ENCODE measurements around the gene ZFAND6. TPM values are rescaled to one million over a fixed set of nuclear protein-coding genes. Genes with fewer than 3 reads are reported as not detected.
"Not testable (repeated sequence)": the region's sequence is repeated elsewhere in the genome, so short reads cannot be mapped to it uniquely, and the experiment has no call there.

Gene ZFAND6
- total RNA-seq, 1 donor from 2014 or later, result 164 TPM

GRCh38 chr15:80107204-80107603, 47.7 kb downstream of the ZFAND6 start:
- H3K4me1 ChIP-seq (ENCODE audit: control insufficient read depth in 3 of 3, insufficient read depth in 3 of 3, low read length in 3 of 3), result peaks cover 12 to 18% (median 18%) of the 10 kb centered on the region in 3 donors
- no peaks in the 10 kb centered on the region for H3K27me3 ChIP-seq (ENCODE audit: control insufficient read depth in 3 of 3, insufficient read depth in 3 of 3, low read length in 3 of 3)
- H3K9ac ChIP-seq (ENCODE audit: low read depth in 1 of 3, low read length in 3 of 3), result no peak overlapping the region
- no peak overlapping the region for H3K4me3 ChIP-seq (ENCODE audit: low read length in 3 of 3)
- no peak overlapping the region for H3K27ac ChIP-seq (ENCODE audit: low read depth, low read length)
- H3K9me3 ChIP-seq (ENCODE audit: control insufficient read depth in 3 of 3, low read length in 3 of 3), result no peaks in the 10 kb centered on the region
- no peaks in the 10 kb centered on the region for H3K36me3 ChIP-seq (ENCODE audit: control insufficient read depth in 3 of 3, insufficient read depth in 3 of 3, low read length in 3 of 3)

- H3K4me1 ChIP-seq (ENCODE audit: control insufficient read depth in 3 of 3, insufficient read depth in 3 of 3, low read length in 3 of 3), result peaks cover 12 to 18% (median 18%) of the 10 kb centered on the region in 3 donors
- H3K4me3 ChIP-seq (ENCODE audit: low read length in 3 of 3), result no peak overlapping the region
- H3K9ac ChIP-seq (ENCODE audit: low read depth in 1 of 3, low read length in 3 of 3), result no peak overlapping the region
- no peaks in the 10 kb centered on the region for H3K9me3 ChIP-seq (ENCODE audit: control insufficient read depth in 3 of 3, low read length in 3 of 3)
- H3K27ac ChIP-seq (ENCODE audit: low read depth, low read length), result no peak overlapping the region
- no peaks in the 10 kb centered on the region for H3K36me3 ChIP-seq (ENCODE audit: control insufficient read depth in 3 of 3, insufficient read depth in 3 of 3, low read length in 3 of 3)
- no peaks in the 10 kb centered on the region for H3K27me3 ChIP-seq (ENCODE audit: control insufficient read depth in 3 of 3, insufficient read depth in 3 of 3, low read length in 3 of 3)
Observed at GRCh38 chr15:80107774-80108173, 48.3 kb downstream of the ZFAND6 start.

DNA sequence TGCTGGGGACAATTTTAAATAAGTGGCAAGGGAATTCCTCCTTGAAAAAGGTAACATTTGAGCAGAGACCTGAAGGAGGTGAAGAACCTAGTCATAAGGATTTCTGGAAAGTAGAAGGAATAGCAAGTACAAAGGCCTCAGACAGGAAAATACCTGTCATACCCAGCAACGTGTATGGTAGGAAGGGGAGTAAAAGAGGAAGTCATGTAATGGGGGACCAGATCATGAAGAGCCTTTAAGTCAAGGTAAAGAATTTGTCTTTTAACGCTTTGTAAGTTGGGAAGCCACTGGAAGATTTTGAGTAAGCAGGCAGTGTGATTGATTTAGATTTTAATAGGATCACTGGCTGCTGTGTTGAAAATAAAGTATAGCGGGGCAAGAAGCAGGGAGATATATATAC, 49.9 kb downstream of the ZFAND6 start:
- no peaks in the 10 kb centered on the region for H3K9me3 ChIP-seq (ENCODE audit: control insufficient read depth in 3 of 3, low read length in 3 of 3)
- H3K27me3 ChIP-seq (ENCODE audit: control insufficient read depth in 3 of 3, insufficient read depth in 3 of 3, low read length in 3 of 3), result no peaks in the 10 kb centered on the region
- no peaks in the 10 kb centered on the region for H3K36me3 ChIP-seq (ENCODE audit: control insufficient read depth in 3 of 3, insufficient read depth in 3 of 3, low read length in 3 of 3)
- no peak overlapping the region for H3K4me3 ChIP-seq (ENCODE audit: low read length in 3 of 3)
- no peak overlapping the region for H3K9ac ChIP-seq (ENCODE audit: low read depth in 1 of 3, low read length in 3 of 3)
- peaks cover 12 to 18% (median 14%) of the 10 kb centered on the region in 3 donors for H3K4me1 ChIP-seq (ENCODE audit: control insufficient read depth in 3 of 3, insufficient read depth in 3 of 3, low read length in 3 of 3)
- no peak overlapping the region for H3K27ac ChIP-seq (ENCODE audit: low read depth, low read length)

DNA sequence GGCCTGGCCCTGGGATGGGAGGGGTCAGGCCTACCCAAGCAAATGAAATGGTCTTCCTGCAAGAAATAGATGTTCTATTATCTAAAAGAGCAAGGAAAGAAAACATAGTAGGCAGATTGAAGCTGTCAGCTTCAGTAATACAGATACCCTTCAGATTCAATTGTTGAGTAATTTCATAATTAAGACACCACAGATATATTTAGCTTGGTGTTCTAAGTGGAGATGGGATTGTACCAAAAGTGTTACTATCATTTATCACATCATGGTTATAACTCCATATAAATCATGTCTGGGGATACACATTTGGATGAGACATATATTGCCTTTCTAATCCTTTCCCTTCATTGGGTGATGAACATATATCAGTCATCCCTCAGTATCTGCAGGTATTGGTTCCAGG, 51.4 kb downstream of the ZFAND6 start:
- H3K9me3 ChIP-seq (ENCODE audit: control insufficient read depth in 3 of 3, low read length in 3 of 3), result no peaks in the 10 kb centered on the region
- no peak overlapping the region for H3K27ac ChIP-seq (ENCODE audit: low read depth, low read length)
- peaks cover 14 to 19% (median 18%) of the 10 kb centered on the region in 3 donors for H3K4me1 ChIP-seq (ENCODE audit: control insufficient read depth in 3 of 3, insufficient read depth in 3 of 3, low read length in 3 of 3)
- no peaks in the 10 kb centered on the region for H3K27me3 ChIP-seq (ENCODE audit: control insufficient read depth in 3 of 3, insufficient read depth in 3 of 3, low read length in 3 of 3)
- H3K36me3 ChIP-seq (ENCODE audit: control insufficient read depth in 3 of 3, insufficient read depth in 3 of 3, low read length in 3 of 3), result no peaks in the 10 kb centered on the region
- no peak overlapping the region for H3K4me3 ChIP-seq (ENCODE audit: low read length in 3 of 3)
- H3K9ac ChIP-seq (ENCODE audit: low read depth in 1 of 3, low read length in 3 of 3), result no peak overlapping the region

DNA sequence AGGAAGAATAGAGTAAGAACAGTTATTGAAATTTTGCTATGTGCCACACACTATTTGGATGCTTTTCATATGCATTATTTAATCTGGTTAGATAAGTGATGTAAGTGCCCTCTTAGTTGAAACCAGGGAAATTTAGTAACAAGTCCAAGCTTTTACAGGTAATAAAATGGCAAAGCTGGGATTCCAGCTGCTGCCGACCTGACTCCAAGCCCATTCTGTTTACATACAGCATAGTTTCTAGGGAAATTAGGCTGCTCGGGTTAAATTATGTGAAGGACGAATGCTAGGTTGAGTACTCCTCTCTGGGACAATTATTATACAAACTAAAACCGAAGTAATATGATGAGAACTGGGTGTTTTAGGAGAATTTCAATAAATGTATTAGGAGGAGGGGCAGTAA, 54.6 kb downstream of the ZFAND6 start:
- Histone ChIP-seq H3K36me3 (ENCODE audit: control insufficient read depth in 3 of 3, insufficient read depth in 3 of 3, low read length in 3 of 3) (no peaks in the 10 kb centered on the region), H3K4me1 (ENCODE audit: control insufficient read depth in 3 of 3, insufficient read depth in 3 of 3, low read length in 3 of 3) (peaks cover 11 to 15% (median 14%) of the 10 kb centered on the region in 3 donors), H3K9ac (ENCODE audit: low read depth in 1 of 3, low read length in 3 of 3) (no peak overlapping the region), H3K4me3 (ENCODE audit: low read length in 3 of 3) (no peak overlapping the region), H3K27ac (ENCODE audit: low read depth, low read length) (no peak overlapping the region), H3K27me3 (ENCODE audit: control insufficient read depth in 3 of 3, insufficient read depth in 3 of 3, low read length in 3 of 3) (no peaks in the 10 kb centered on the region), H3K9me3 (ENCODE audit: control insufficient read depth in 3 of 3, low read length in 3 of 3) (no peaks in the 10 kb centered on the region)

- no peak overlapping the region for H3K4me3 ChIP-seq (ENCODE audit: low read length in 3 of 3)
- no peaks in the 10 kb centered on the region for H3K9me3 ChIP-seq (ENCODE audit: control insufficient read depth in 3 of 3, low read length in 3 of 3)
- no peak overlapping the region for H3K9ac ChIP-seq (ENCODE audit: low read depth in 1 of 3, low read length in 3 of 3)
- no peaks in the 10 kb centered on the region for H3K36me3 ChIP-seq (ENCODE audit: control insufficient read depth in 3 of 3, insufficient read depth in 3 of 3, low read length in 3 of 3)
- H3K27me3 ChIP-seq (ENCODE audit: control insufficient read depth in 3 of 3, insufficient read depth in 3 of 3, low read length in 3 of 3), result no peaks in the 10 kb centered on the region
- H3K27ac ChIP-seq (ENCODE audit: low read depth, low read length), result no peak overlapping the region
- peaks cover 7 to 15% (median 7%) of the 10 kb centered on the region in 3 donors for H3K4me1 ChIP-seq (ENCODE audit: control insufficient read depth in 3 of 3, insufficient read depth in 3 of 3, low read length in 3 of 3)
Observed at GRCh38 chr15:80115021-80115420, 55.5 kb downstream of the ZFAND6 start.

- Histone ChIP-seq H3K36me3 (ENCODE audit: control insufficient read depth in 3 of 3, insufficient read depth in 3 of 3, low read length in 3 of 3) (peaks cover 0 to 12% (median 11%) of the 10 kb centered on the region in 3 donors), H3K4me1 (ENCODE audit: control insufficient read depth in 3 of 3, insufficient read depth in 3 of 3, low read length in 3 of 3) (peaks cover 0 to 7% (median 0%) of the 10 kb centered on the region in 3 donors), H3K27ac (ENCODE audit: low read depth, low read length) (no peak overlapping the region), H3K4me3 (ENCODE audit: low read length in 3 of 3) (no peak overlapping the region), H3K27me3 (ENCODE audit: control insufficient read depth in 3 of 3, insufficient read depth in 3 of 3, low read length in 3 of 3) (no peaks in the 10 kb centered on the region), H3K9ac (ENCODE audit: low read depth in 1 of 3, low read length in 3 of 3) (no peak overlapping the region), H3K9me3 (ENCODE audit: control insufficient read depth in 3 of 3, low read length in 3 of 3) (no peaks in the 10 kb centered on the region)
Observed at GRCh38 chr15:80118956-80119355, 59.5 kb downstream of the ZFAND6 start.

GRCh38 chr15:80120636-80121035, 61.2 kb downstream of the ZFAND6 start:
- Histone ChIP-seq H3K9me3 (ENCODE audit: control insufficient read depth in 3 of 3, low read length in 3 of 3) (no peaks in the 10 kb centered on the region), H3K27me3 (ENCODE audit: control insufficient read depth in 3 of 3, insufficient read depth in 3 of 3, low read length in 3 of 3) (no peaks in the 10 kb centered on the region), H3K9ac (ENCODE audit: low read depth in 1 of 3, low read length in 3 of 3) (no peak overlapping the region), H3K27ac (ENCODE audit: low read depth, low read length) (no peak overlapping the region), H3K4me3 (ENCODE audit: low read length in 3 of 3) (no peak overlapping the region), H3K36me3 (ENCODE audit: control insufficient read depth in 3 of 3, insufficient read depth in 3 of 3, low read length in 3 of 3) (peaks cover 0 to 16% (median 15%) of the 10 kb centered on the region in 3 donors), H3K4me1 (ENCODE audit: control insufficient read depth in 3 of 3, insufficient read depth in 3 of 3, low read length in 3 of 3) (no peaks in the 10 kb centered on the region)

DNA sequence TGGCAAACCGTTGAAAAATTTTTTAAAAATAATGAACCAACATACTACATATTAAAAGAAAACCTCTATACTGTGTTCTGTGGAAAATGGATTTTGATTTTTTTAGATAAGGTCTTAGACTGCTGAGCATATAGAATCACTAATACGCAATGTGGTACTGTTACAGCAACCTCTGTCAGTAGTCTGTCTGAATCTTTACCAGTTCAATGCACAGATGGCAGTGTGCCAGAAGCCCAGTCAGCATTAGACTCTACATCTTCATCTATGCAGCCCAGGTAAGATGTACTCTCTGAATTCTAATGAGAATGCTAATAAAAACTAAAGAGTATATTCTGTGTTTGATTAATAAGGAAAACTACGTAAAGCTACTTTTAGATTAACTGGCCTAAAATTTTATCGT, 62.1 kb downstream of the ZFAND6 start:
- Histone ChIP-seq H3K9me3 (ENCODE audit: control insufficient read depth in 3 of 3, low read length in 3 of 3) (no peaks in the 10 kb centered on the region), H3K27ac (ENCODE audit: low read depth, low read length) (no peak overlapping the region), H3K36me3 (ENCODE audit: control insufficient read depth in 3 of 3, insufficient read depth in 3 of 3, low read length in 3 of 3) (peaks cover 0 to 19% (median 15%) of the 10 kb centered on the region in 3 donors)

DNA sequence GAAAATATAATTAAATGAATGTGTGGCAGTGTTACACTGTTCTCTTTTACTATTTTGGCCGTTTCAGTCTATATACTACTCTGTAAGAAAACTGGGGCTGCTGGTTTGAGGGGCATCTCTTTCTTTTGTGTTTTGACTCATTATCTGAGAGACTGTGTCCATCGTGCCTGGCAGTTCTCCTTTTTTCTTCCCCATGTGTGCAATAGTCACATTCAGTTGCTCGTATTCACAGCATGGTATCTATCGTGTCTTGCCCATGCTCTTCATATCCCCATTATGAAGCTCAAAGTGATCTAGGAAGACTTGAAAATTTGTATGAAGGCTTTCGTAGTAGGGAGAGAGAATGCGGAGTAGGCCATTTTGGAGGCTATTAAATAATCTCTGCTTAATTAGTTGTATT, 63.6 kb downstream of the ZFAND6 start:
- no peaks in the 10 kb centered on the region for H3K4me1 ChIP-seq (ENCODE audit: control insufficient read depth in 3 of 3, insufficient read depth in 3 of 3, low read length in 3 of 3)
- H3K27me3 ChIP-seq (ENCODE audit: control insufficient read depth in 3 of 3, insufficient read depth in 3 of 3, low read length in 3 of 3), result no peaks in the 10 kb centered on the region
- no peak overlapping the region for H3K9ac ChIP-seq (ENCODE audit: low read depth in 1 of 3, low read length in 3 of 3)
- no peak overlapping the region for H3K4me3 ChIP-seq (ENCODE audit: low read length in 3 of 3)
- H3K36me3 ChIP-seq (ENCODE audit: control insufficient read depth in 3 of 3, insufficient read depth in 3 of 3, low read length in 3 of 3), result peaks cover 0 to 19% (median 15%) of the 10 kb centered on the region in 3 donors
- no peak overlapping the region for H3K27ac ChIP-seq (ENCODE audit: low read depth, low read length)
- no peaks in the 10 kb centered on the region for H3K9me3 ChIP-seq (ENCODE audit: control insufficient read depth in 3 of 3, low read length in 3 of 3)

More for the DNA sequence above, 62.1 kb downstream of the ZFAND6 start:
- Histone ChIP-seq H3K4me3 (ENCODE audit: low read length in 3 of 3) (no peak overlapping the region), H3K27me3 (ENCODE audit: control insufficient read depth in 3 of 3, insufficient read depth in 3 of 3, low read length in 3 of 3) (no peaks in the 10 kb centered on the region), H3K9ac (ENCODE audit: low read depth in 1 of 3, low read length in 3 of 3) (no peak overlapping the region), H3K4me1 (ENCODE audit: control insufficient read depth in 3 of 3, insufficient read depth in 3 of 3, low read length in 3 of 3) (no peaks in the 10 kb centered on the region)

DNA sequence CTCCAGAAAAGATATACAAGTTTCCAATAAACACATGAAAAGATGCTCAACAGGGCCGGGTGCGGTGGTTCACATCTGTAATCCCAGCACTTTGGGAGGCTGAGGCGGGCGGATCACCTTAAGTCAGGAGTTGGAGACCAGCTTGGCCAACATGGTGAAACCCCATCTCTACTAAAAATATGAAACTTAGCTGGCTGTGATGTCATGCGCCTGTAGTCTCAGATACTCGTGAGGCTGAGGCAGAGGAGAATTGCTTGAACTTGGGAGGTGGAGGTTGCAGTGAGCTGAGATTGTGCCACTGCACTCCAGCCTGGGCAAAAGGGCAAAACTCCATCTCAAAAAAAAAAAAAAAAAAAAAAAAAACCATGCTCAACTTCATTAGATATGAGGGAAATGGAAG, 67.8 kb downstream of the ZFAND6 start:
- not testable (repeated sequence) for H3K4me3 ChIP-seq (ENCODE audit: low read length in 3 of 3); H3K27ac ChIP-seq (ENCODE audit: low read depth, low read length); H3K4me1 ChIP-seq (ENCODE audit: control insufficient read depth in 3 of 3, insufficient read depth in 3 of 3, low read length in 3 of 3); H3K27me3 ChIP-seq (ENCODE audit: control insufficient read depth in 3 of 3, insufficient read depth in 3 of 3, low read length in 3 of 3); H3K9me3 ChIP-seq (ENCODE audit: control insufficient read depth in 3 of 3, low read length in 3 of 3); H3K9ac ChIP-seq (ENCODE audit: low read depth in 1 of 3, low read length in 3 of 3)
- H3K36me3 ChIP-seq (ENCODE audit: control insufficient read depth in 3 of 3, insufficient read depth in 3 of 3, low read length in 3 of 3), result peaks cover 2 to 21% (median 19%) of the 10 kb centered on the region in 3 donors
